Measurements from ENCODE around the gene NPW.

Gene NPW

DNA sequence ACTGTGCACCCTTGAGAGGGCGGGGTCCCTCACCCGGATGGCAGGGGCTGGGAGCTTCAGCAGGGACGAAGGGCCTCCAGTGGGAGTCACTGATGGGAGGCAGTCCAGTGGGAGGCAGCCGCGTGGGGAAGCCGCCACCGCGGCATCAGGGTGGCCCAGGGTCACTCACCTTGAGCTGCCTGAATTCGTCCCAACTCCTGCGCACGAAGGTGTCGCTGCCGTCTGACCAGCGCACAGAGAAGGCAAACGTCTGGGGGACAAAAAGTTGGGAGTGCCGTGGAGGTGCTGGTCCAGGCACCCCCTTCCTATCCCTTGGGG lies 38.9 kb upstream of the NPW start:
- TF ChIP-seq, protein P1, sequence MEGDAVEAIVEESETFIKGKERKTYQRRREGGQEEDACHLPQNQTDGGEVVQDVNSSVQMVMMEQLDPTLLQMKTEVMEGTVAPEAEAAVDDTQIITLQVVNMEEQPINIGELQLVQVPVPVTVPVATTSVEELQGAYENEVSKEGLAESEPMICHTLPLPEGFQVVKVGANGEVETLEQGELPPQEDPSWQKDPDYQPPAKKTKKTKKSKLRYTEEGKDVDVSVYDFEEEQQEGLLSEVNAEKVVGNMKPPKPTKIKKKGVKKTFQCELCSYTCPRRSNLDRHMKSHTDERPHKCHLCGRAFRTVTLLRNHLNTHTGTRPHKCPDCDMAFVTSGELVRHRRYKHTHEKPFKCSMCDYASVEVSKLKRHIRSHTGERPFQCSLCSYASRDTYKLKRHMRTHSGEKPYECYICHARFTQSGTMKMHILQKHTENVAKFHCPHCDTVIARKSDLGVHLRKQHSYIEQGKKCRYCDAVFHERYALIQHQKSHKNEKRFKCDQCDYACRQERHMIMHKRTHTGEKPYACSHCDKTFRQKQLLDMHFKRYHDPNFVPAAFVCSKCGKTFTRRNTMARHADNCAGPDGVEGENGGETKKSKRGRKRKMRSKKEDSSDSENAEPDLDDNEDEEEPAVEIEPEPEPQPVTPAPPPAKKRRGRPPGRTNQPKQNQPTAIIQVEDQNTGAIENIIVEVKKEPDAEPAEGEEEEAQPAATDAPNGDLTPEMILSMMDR (IDR thresholded peaks at IDR 0.05; ENCODE audit: low read depth, low read length): no peak
- DNase-seq (ENCODE audit: low read depth in 2 of 2): no peak
- no peak overlapping the region for H3K4me3 ChIP-seq (replicated peaks in 1 of 2; ENCODE audit: low read depth in 2 of 2, low read length in 2 of 2)

DNA sequence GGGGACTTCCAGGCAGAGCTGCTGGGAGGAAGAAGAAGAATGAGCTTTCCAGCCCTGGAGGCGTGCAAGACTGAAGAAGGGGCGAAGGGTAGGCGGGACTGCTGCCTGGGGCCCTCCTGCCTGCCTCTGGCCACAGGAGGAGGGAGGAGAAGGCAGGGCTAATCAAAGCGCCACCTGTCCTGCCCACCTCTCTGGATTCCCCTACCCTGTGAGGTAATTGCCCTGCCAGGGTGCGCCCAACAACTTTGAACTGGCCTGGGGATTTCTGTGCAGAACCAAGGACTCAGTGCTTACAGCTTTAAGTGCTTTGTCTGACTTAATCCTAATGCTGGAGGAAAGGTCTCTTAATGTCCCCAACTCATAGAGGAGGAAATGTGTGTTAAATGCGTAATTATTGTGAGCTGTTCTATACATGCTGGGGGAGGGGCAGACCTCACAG lies 38.2 kb upstream of the NPW start, which contains the start of gene NOXO1:
Gene NOXO1 (minus strand): TSS at position 72 of the 439 bp plus-strand sequence. CDS start 290 bp downstream, outside the sequence.
- TF ChIP-seq, protein P1 (IDR thresholded peaks at IDR 0.05; ENCODE audit: low read depth, low read length): no peak
- no peak within 1 kb of the TSS for H3K4me3 ChIP-seq (replicated peaks in 1 of 2; ENCODE audit: low read depth in 2 of 2, low read length in 2 of 2)
- DNase-seq (ENCODE audit: low read depth in 2 of 2): no peak

DNA sequence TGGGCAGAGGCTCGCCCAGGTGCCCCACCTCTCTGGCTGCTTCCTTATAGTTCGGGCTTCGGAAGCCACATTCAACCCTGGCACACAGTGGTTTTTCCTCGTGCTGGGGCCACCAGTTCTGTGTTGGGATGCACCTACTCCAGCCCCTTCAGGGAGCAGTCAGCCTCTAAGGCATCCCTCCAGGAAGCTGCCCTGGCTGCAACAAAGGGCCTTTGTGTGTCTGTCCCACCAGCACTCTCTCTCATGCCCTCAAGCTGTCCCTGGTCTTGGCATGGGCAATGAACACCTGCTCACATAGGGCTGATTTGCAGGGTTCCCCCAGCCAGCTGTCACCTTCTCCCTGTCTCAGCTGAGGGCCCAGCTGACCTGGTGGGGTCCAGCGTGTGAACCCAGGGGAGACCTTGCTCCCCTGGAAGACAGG lies 37.6 kb upstream of the NPW start:
- H3K4me3 ChIP-seq (replicated peaks in 1 of 2; ENCODE audit: low read depth in 2 of 2, low read length in 2 of 2): no peak overlapping the region
- DNase-seq (ENCODE audit: low read depth in 2 of 2): no peak
- TF ChIP-seq, protein P1 (IDR thresholded peaks at IDR 0.05; ENCODE audit: low read depth, low read length): no peak

DNA sequence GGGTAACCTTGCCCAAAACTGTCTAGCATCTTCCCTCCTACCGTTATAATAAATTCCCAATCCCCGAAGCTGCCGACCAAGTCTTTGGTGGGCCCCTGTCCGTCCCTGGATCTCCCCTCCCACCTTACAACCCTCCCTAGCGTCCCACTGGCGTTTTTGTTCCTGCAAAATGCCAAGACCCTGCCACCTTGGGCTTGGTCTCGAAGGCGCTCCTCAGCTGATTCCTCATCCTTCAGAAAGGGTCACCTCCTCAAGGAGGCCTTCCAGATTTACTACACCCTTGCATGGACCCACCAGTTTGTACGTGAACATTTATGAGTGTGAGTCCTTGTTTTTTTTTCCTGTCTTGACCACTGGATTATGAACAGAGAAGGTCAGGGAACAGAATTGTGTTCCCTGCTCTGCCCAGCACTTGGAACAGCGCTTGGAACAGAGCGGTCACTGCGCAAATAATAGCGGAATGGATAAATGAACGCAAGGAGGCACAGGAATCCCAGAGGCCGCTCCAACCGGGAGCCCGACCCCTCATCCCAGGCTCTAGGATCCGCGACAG lies 36.5 kb upstream of the NPW start:
- H3K4me3 ChIP-seq (replicated peaks in 1 of 2; ENCODE audit: low read depth in 2 of 2, low read length in 2 of 2): peak overlapping the region; percentile 5 to 74
- no peak for DNase-seq (ENCODE audit: low read depth in 2 of 2)

DNA sequence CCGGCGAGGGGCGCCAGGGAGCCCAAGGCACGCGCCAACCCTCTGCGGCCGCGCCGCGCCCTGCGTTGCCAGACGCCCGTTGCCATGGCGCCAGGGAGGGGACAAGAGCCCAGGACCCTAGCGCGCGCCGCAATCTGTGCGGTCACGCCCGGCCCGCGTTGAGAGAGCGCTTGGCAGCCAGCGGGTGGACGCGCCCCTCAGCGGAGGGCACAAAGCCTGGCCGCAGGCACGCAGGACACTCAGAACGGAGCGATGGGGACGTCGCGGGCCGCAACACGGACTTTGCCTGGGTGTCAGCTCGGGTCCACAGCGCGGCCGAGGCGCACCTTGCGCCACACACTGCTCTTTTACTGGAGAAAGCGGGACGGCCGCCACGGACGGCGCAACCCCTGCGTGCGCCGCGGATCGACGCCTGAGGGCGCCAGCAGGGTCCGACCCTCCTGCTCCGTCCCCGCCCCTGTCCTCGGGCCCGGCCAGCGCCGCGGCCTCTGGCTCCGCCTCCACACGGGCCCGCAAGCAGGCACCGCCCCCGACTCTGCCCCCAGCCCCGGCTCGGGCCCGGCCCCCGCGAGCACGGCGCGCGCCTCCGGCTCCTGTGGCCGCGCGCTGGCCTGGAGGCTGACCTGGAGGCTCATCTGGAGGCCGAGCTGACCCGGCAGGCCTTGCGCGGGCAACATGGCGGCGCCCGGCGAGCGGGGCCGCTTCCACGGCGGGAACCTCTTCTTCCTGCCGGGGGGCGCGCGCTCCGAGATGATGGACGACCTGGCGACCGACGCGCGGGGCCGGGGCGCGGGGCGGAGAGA lies 35.8 kb upstream of the NPW start, which contains the start of gene GFER:
Gene GFER (plus strand): TSS at position 650 of the 803 bp plus-strand sequence. CDS start 26 bp downstream, at position 676.
- peak; percentile 94 to 97 for DNase-seq (ENCODE audit: low read depth in 2 of 2)
- TF ChIP-seq, protein P1 (IDR thresholded peaks at IDR 0.05; ENCODE audit: low read depth, low read length): peak; percentile 28
- H3K4me3 ChIP-seq (replicated peaks in 1 of 2; ENCODE audit: low read depth in 2 of 2, low read length in 2 of 2): peak within 1 kb of the TSS; percentile 74

More for the DNA sequence above, 36.5 kb upstream of the NPW start:
- TF ChIP-seq, protein P1 (IDR thresholded peaks at IDR 0.05; ENCODE audit: low read depth, low read length): no peak

DNA sequence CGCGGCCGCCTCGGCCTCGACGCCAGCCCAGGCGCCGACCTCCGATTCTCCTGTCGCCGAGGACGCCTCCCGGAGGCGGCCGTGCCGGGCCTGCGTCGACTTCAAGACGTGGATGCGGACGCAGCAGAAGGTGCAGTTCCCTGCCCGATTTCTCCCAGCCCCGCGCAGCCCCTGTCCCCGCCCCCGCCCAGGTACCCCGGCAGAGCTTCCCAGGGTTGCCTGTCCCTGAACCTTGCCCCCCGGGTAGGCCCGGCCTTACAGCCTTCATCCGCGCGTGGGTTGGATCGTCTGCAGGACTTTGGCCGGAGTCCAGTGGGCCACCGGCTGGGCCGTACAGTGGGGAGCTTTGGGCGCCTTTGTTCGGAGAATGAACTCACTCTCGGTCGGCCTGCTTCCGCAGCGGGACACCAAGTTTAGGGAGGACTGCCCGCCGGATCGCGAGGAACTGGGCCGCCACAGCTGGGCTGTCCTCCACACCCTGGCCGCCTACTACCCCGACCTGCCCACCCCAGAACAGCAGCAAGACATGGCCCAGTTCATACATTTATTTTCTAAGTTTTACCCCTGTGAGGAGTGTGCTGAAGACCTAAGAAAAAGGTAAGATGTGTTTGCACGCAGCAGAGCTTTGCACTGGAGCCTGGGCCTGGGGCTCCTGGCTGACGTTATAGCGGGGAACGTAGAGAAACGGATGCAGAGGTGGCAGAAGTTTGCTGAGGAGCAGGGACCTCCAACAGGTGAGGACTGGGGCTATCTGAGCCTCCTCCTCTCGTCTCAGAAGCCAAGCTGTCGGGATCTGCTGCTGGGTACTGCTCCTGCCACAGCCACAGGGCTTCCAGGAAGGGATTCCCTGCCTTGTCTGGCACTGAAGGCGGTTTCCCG lies 35.0 kb upstream of the NPW start:
- TF ChIP-seq, protein P1 (IDR thresholded peaks at IDR 0.05; ENCODE audit: low read depth, low read length): no peak
- peak in 1 of 2 donors; percentile 43 for DNase-seq (ENCODE audit: low read depth in 2 of 2)
- peak overlapping the region; percentile 74 for H3K4me3 ChIP-seq (replicated peaks in 1 of 2; ENCODE audit: low read depth in 2 of 2, low read length in 2 of 2)

Measured in cardiac fibroblast (primary cell).